Keratinocyte (primary cell): Measurements from ENCODE around the gene NRXN2. TPM values are rescaled to one million over a fixed set of nuclear protein-coding genes. Genes with fewer than 3 reads are reported as not detected.

ENCODE experiments used
- DNase-seq: peaks from one replicate; pipeline ENCODE4 v3.0.0-alpha.2; 2011; ENCODE audit warnings: low read depth, missing footprints, low spot score
- FAIRE-seq: peaks from 2 replicates; lab custom pipeline; 2011; peaks lifted over from hg19 to GRCh38; lab: Jason Lieb, UNC
- H2AFZ ChIP-seq: 2 replicates; pipeline ENCODE4 v1.6.0; 2012; ENCODE audit warnings: low read length, control low read depth, inconsistent platforms; ENCODE audit not compliant: control insufficient read depth
- H3K27ac ChIP-seq: 2 replicates; pipeline ENCODE4 v1.5.1; 2011; ENCODE audit warnings: low read length; ENCODE audit not compliant: control insufficient read depth, insufficient read depth
- H3K27me3 ChIP-seq: 3 replicates; pipeline ENCODE4 v1.6.0; 2011; ENCODE audit warnings: low read length; ENCODE audit not compliant: control insufficient read depth, insufficient read depth; ENCODE audit errors: extremely low read depth
- H3K36me3 ChIP-seq, 2 experiments: 2 replicates in 1 of 2; 3 replicates in 1 of 2; pipeline ENCODE4 v1.5.1; 2011; ENCODE audit warnings: low read length in 2 of 2, mild to moderate bottlenecking in 1 of 2; ENCODE audit not compliant: control insufficient read depth in 2 of 2, insufficient read depth in 2 of 2; ENCODE audit errors: extremely low read depth in 1 of 2
- H3K4me1 ChIP-seq: 3 replicates; pipeline ENCODE4 v1.5.1; 2011; ENCODE audit warnings: low read length; ENCODE audit not compliant: control insufficient read depth, insufficient read depth; ENCODE audit errors: extremely low read depth
- H3K4me2 ChIP-seq: 3 replicates; pipeline ENCODE4 v1.6.0; 2011; ENCODE audit warnings: low read depth, low read length; ENCODE audit not compliant: control insufficient read depth, insufficient read depth; ENCODE audit errors: extremely low read depth
- H3K4me3 ChIP-seq, 3 experiments: fragments of 200-600 bp in 1 of 3; sonication (generic) in 1 of 3; 2 replicates in 2 of 3; 3 replicates in 1 of 3; pipeline ENCODE4 v1.5.1; 2011 to 2016; ENCODE audit warnings: low read length in 3 of 3, mild to moderate bottlenecking in 3 of 3, control low read depth in 2 of 3, inconsistent platforms in 1 of 3, low read depth in 1 of 3, mixed read lengths in 1 of 3, mixed run types in 1 of 3, moderate library complexity in 1 of 3; ENCODE audit not compliant: control insufficient read depth in 2 of 3, insufficient read depth in 2 of 3; ENCODE audit errors: extremely low read depth in 1 of 3
- H3K79me2 ChIP-seq: 2 replicates; pipeline ENCODE4 v1.6.0; 2012; ENCODE audit warnings: low read length; ENCODE audit not compliant: control insufficient read depth, insufficient read depth
- H3K9ac ChIP-seq: 3 replicates; pipeline ENCODE4 v1.6.0; 2011; ENCODE audit warnings: low read length; ENCODE audit not compliant: control insufficient read depth, insufficient read depth; ENCODE audit errors: extremely low read depth
- H3K9me1 ChIP-seq: 3 replicates; pipeline ENCODE4 v1.6.0; 2011; ENCODE audit warnings: low read length; ENCODE audit not compliant: control insufficient read depth, insufficient read depth; ENCODE audit errors: extremely low read depth
- H3K9me3 ChIP-seq: 2 replicates; pipeline ENCODE4 v1.5.1; 2012; ENCODE audit warnings: low read depth, low read length; ENCODE audit not compliant: control insufficient read depth
- H4K20me1 ChIP-seq: 3 replicates; pipeline ENCODE4 v1.6.0; 2011; ENCODE audit warnings: low read length; ENCODE audit not compliant: control insufficient read depth, insufficient read depth; ENCODE audit errors: extremely low read depth
- CTCF ChIP-seq, 3 experiments: IDR thresholded peaks in 1 of 3; conservative IDR thresholded peaks in 1 of 3; optimal IDR thresholded peaks in 1 of 3; 2 replicates in 2 of 3; 3 replicates in 1 of 3; pipeline versions ENCODE3 to v1.5.1; 2011; ENCODE audit warnings: low read length in 3 of 3, mild to moderate bottlenecking in 3 of 3, moderate library complexity in 2 of 3, control low read depth in 1 of 3, inconsistent platforms in 1 of 3; ENCODE audit not compliant: insufficient read depth in 2 of 3; ENCODE audit errors: extremely low read depth in 1 of 3
- EZH2 ChIP-seq: IDR thresholded peaks from one replicate; pipeline ENCODE4 v1.6.1; 2012; ENCODE audit warnings: inconsistent platforms, mild to moderate bottlenecking, low read length, moderate library complexity
- dilution Hi-C: fragments of 300-500 bp; cut with MboI; formaldehyde crosslinking; loops from one replicate; pipeline ENCODE4 v1.7.0; 2020; ENCODE audit warnings: low sequenced_read_pairs; ENCODE audit not compliant: extremely low pct_ligation_motif_present
- polyA plus RNA-seq, 5 experiments: library from polyadenylated mRNA; depleted of rRNA in 3 of 5; stranded (reverse) in 3 of 5; stranded (forward) in 1 of 5; unstranded in 1 of 5; fragments of >200 nt; gene quantifications; 1 replicate in 1 of 5; 2 replicates in 3 of 5; 3 replicates in 1 of 5; pipeline versions ENCODE4 v1.2.1 to v1.2.3, GENCODE V29; 2011 to 2012; ENCODE audit warnings: missing spikeins in 2 of 5, low read depth in 1 of 5, low replicate concordance in 1 of 5

NRXN2 gene
- polyA plus RNA-seq, 1 donor (not counting 4 experiments of a cell fraction or from before 2014, with no cell fraction given): not detected

GRCh38 chr11:64762277-64762673 is 39.3 kb upstream of the NRXN2 start:
- no peak overlapping the region for H3K4me2 ChIP-seq
- H4K20me1 ChIP-seq: peaks cover 21% of the 10 kb centered on the region
- H3K27me3 ChIP-seq: no peaks in the 10 kb centered on the region
- H3K4me3 ChIP-seq: no peak overlapping the region
- peaks cover 24% of the 10 kb centered on the region for H3K4me1 ChIP-seq
- dilution Hi-C loops: no loop called here
- peaks cover 3% of the 10 kb centered on the region for H3K9me1 ChIP-seq
- TF ChIP-seq EZH2 (no peak), CTCF (optimal IDR thresholded peaks at IDR 0.05 in 1 of 3, IDR thresholded peaks at IDR 0.05 in 1 of 3, conservative IDR thresholded peaks at IDR 0.05 in 1 of 3; ENCODE audit: extremely low read depth in 1 of 3, insufficient read depth in 2 of 3, low read length in 3 of 3) (no peak)
- H3K27ac ChIP-seq: peak overlapping the region; percentile 6
- H3K36me3 ChIP-seq: peaks cover 21 to 44% of the 10 kb centered on the region in 2 experiments
- no peaks in the 10 kb centered on the region for H3K9me3 ChIP-seq
- H3K9ac ChIP-seq: peak overlapping the region; percentile 24
- peak; percentile 61 for FAIRE-seq
- H2AFZ ChIP-seq: no peak overlapping the region
- peaks cover 7% of the 10 kb centered on the region for H3K79me2 ChIP-seq
- DNase-seq: no peak

GRCh38 chr11:64760759-64761420 is 37.9 kb upstream of the NRXN2 start:
- TF ChIP-seq CTCF (optimal IDR thresholded peaks at IDR 0.05 in 1 of 3, IDR thresholded peaks at IDR 0.05 in 1 of 3, conservative IDR thresholded peaks at IDR 0.05 in 1 of 3; ENCODE audit: extremely low read depth in 1 of 3, insufficient read depth in 2 of 3, low read length in 3 of 3) (no peak), EZH2 (no peak)
- Histone ChIP-seq H3K4me1 (peaks cover 24% of the 10 kb centered on the region), H3K27ac (no peak overlapping the region), H3K27me3 (no peaks in the 10 kb centered on the region), H3K9me1 (peaks cover 3% of the 10 kb centered on the region), H3K9me3 (no peaks in the 10 kb centered on the region), H3K36me3 (peaks cover 15 to 36% of the 10 kb centered on the region in 2 experiments), H3K4me3 (no peak overlapping the region), H3K4me2 (no peak overlapping the region), H2AFZ (no peak overlapping the region), H3K79me2 (no peaks in the 10 kb centered on the region), H4K20me1 (peaks cover 19% of the 10 kb centered on the region), H3K9ac (no peak overlapping the region)
- FAIRE-seq: no peak
- dilution Hi-C loops: no loop called here
- DNase-seq: no peak
